GM19438 (cell line): Measurements from ENCODE around the gene PIGV.
"Not testable (repeated sequence)": the region's sequence is repeated elsewhere in the genome, so short reads cannot be mapped to it uniquely, and the experiment has no call there.

ENCODE experiments used
- ATAC-seq: cut with Tn5 transposase; IDR thresholded peaks from one replicate; pipeline ENCODE4 v1.9.1; 2021; ENCODE audit warnings: low read depth; ENCODE audit not compliant: unreplicated experiment

Gene PIGV

GRCh38 chr1:26790551-26790953, 2.8 kb downstream of the PIGV start:
- ATAC-seq: no peak

GRCh38 chr1:26791148-26791547, 3.4 kb downstream of the PIGV start:
- no peak for ATAC-seq

GRCh38 chr1:26791626-26792025, 3.9 kb downstream of the PIGV start:
- ATAC-seq: no peak

GRCh38 chr1:26792924-26793323, 5.2 kb downstream of the PIGV start:
- ATAC-seq: no peak

GRCh38 chr1:26794391-26794790, 6.6 kb downstream of the PIGV start:
- no peak for ATAC-seq

- no peak for ATAC-seq
Measured at GRCh38 chr1:26797627-26798026, 9.9 kb downstream of the PIGV start.

- ATAC-seq: no peak
Measured at GRCh38 chr1:26799479-26800142, 11.9 kb downstream of the PIGV start.

GRCh38 chr1:26803932-26804331, 16.2 kb downstream of the PIGV start:
- not testable (repeated sequence) for ATAC-seq

- not testable (repeated sequence) for ATAC-seq
Measured at GRCh38 chr1:26810105-26810504, 22.4 kb downstream of the PIGV start.

GRCh38 chr1:26811057-26811456, 23.3 kb downstream of the PIGV start:
- ATAC-seq: no peak

- no peak for ATAC-seq
Measured at GRCh38 chr1:26811708-26812107, 24.0 kb downstream of the PIGV start.

- ATAC-seq: no peak
Measured at GRCh38 chr1:26814377-26814776, 26.6 kb downstream of the PIGV start.

GRCh38 chr1:26814893-26815292, 27.1 kb downstream of the PIGV start:
- no peak for ATAC-seq

GRCh38 chr1:26820784-26821269, 33.1 kb downstream of the PIGV start:
- ATAC-seq: no peak

- ATAC-seq: no peak
Measured at GRCh38 chr1:26822737-26823395, 35.1 kb downstream of the PIGV start.

GRCh38 chr1:26824731-26825130, 37.0 kb downstream of the PIGV start:
- no peak for ATAC-seq

GRCh38 chr1:26826261-26827105, 38.7 kb downstream of the PIGV start, which contains the start of gene ZDHHC18:
ZDHHC18 (plus strand) TSS chr1:26826688; CDS start chr1:26826805, 117 bp downstream.
- peak; percentile 59 for ATAC-seq

GRCh38 chr1:26827106-26827604, 39.4 kb downstream of the PIGV start:
- ATAC-seq: no peak

- ATAC-seq: no peak
Measured at GRCh38 chr1:26827663-26828062, 39.9 kb downstream of the PIGV start.

- no peak for ATAC-seq
Measured at GRCh38 chr1:26828411-26828991, 40.8 kb downstream of the PIGV start.
